Liver (tissue), 10 donors: Measurements from ENCODE around the gene RANBP17. TPM values are rescaled to one million over a fixed set of nuclear protein-coding genes. Genes with fewer than 3 reads are reported as not detected.

ENCODE experiments used
- DNase-seq: peaks from one replicate; pipeline ENCODE4 v3.0.0-alpha.2; 2017; ENCODE audit warnings: low spot score
- H3K27ac ChIP-seq, 2 donors: one replicate each; pipeline ENCODE4 v1.7.0; 2013; ENCODE audit warnings: inconsistent platforms in 2 of 2, low read length in 2 of 2, control low read depth in 1 of 2, low read depth in 1 of 2, mild to moderate bottlenecking in 1 of 2
- H3K27me3 ChIP-seq, 4 donors: one replicate each; pipeline versions ENCODE4 v1.6.1 to v1.7.0; 2013; ENCODE audit warnings: low read length in 3 of 4, inconsistent platforms in 1 of 4, mild to moderate bottlenecking in 1 of 4, moderate library complexity in 1 of 4; ENCODE audit not compliant: control insufficient read depth in 4 of 4, insufficient read depth in 4 of 4
- H3K36me3 ChIP-seq, 4 donors: one replicate each; pipeline versions ENCODE4 v1.6.1 to v1.7.0; 2013; ENCODE audit warnings: low read length in 3 of 4, mild to moderate bottlenecking in 3 of 4, low read depth in 1 of 4, moderate library complexity in 1 of 4; ENCODE audit not compliant: control insufficient read depth in 4 of 4, insufficient read depth in 3 of 4
- H3K4me1 ChIP-seq, 4 donors: one replicate each; pipeline versions ENCODE4 v1.6.1 to v1.7.0; 2013; ENCODE audit warnings: low read length in 3 of 4, mild to moderate bottlenecking in 3 of 4, moderate library complexity in 1 of 4; ENCODE audit not compliant: control insufficient read depth in 4 of 4, insufficient read depth in 4 of 4
- H3K4me3 ChIP-seq, 3 donors: one replicate each; pipeline versions ENCODE4 v1.6.1 to v1.7.0; 2013; ENCODE audit warnings: low read length in 3 of 3, control low read depth in 1 of 3, low read depth in 1 of 3, mild to moderate bottlenecking in 1 of 3
- H3K9ac ChIP-seq, 2 donors: one replicate each; pipeline ENCODE4 v1.7.0; 2013; ENCODE audit warnings: low read length in 2 of 2, mild to moderate bottlenecking in 2 of 2, moderate library complexity in 2 of 2, control low read depth in 1 of 2, low read depth in 1 of 2
- H3K9me3 ChIP-seq, 4 donors: one replicate each; pipeline versions ENCODE4 v1.6.1 to v1.7.0; 2013; ENCODE audit warnings: low read length in 3 of 4; ENCODE audit not compliant: control insufficient read depth in 4 of 4
- GABPA ChIP-seq, 2 donors: IDR thresholded peaks in 1 of 2; conservative IDR thresholded peaks in 1 of 2; 2 replicates each; pipeline ENCODE4 v1.6.1; 2016; ENCODE audit warnings: antibody characterized with exemption in 2 of 2, mild to moderate bottlenecking in 1 of 2, moderate library complexity in 1 of 2
- HNF4G ChIP-seq: IDR thresholded peaks from 2 replicates; pipeline ENCODE4 v1.6.1; 2016; ENCODE audit warnings: antibody characterized with exemption
- JUND ChIP-seq, 2 donors: IDR thresholded peaks; 2 replicates each; pipeline ENCODE4 v1.6.1; 2016; ENCODE audit warnings: antibody characterized with exemption in 2 of 2
- RAD21 ChIP-seq, 2 donors: IDR thresholded peaks; 2 replicates each; pipeline ENCODE4 v1.6.1; 2016; ENCODE audit warnings: antibody characterized with exemption in 2 of 2, mild to moderate bottlenecking in 2 of 2
- TAF1 ChIP-seq: conservative IDR thresholded peaks from 2 replicates; pipeline ENCODE4 v1.6.1; 2016; ENCODE audit warnings: antibody characterized with exemption, mild to moderate bottlenecking
- WGBS: extraction: QIAGEN DNeasy Blood & Tissue Kit; methylation state at CpG from one replicate; pipeline ENCODE4 v1.1.7; 2013; 5-methylcytosine and 5-hydroxymethylcytosine counted together
- polyA plus RNA-seq, 2 donors: library from polyadenylated mRNA; stranded (reverse) in 1 of 2; unstranded in 1 of 2; fragments of 200-250 nt in 1 of 2; fragments of >200 nt in 1 of 2; fragmentation: Nextera tagmentation in 1 of 2; extraction: Ambion mirVana in 1 of 2; gene quantifications; one replicate each; pipeline versions ENCODE4 v1.2.1 to v1.2.3, GENCODE V29; 2013 to 2015
- small RNA-seq: library from RNA; depleted of rRNA; stranded (forward); fragments of <200 nt; gene quantifications from one replicate; pipeline ENCODE3, GENCODE V24; 2014
- total RNA-seq, 2 donors: library from RNA; depleted of rRNA; stranded (reverse); fragments of >200 nt; gene quantifications; one replicate each; pipeline ENCODE4 v1.2.3, GENCODE V29; 2014
- TF ChIP-seq, protein P1 (sequence below): fragments of 150-350 bp; IDR thresholded peaks from 2 replicates; pipeline ENCODE4 v1.5.1; 2017; ENCODE audit warnings: improper control_type of control experiment, low read depth, low read length; ENCODE audit not compliant: missing input control
- TF ChIP-seq, protein P2 (sequence below): IDR thresholded peaks from 2 replicates; pipeline ENCODE4 v1.6.1; 2016; ENCODE audit warnings: antibody characterized with exemption, mild to moderate bottlenecking
- TF ChIP-seq, protein P3 (sequence below): IDR thresholded peaks from 2 replicates; pipeline ENCODE4 v1.6.1; 2016; ENCODE audit warnings: antibody characterized with exemption
- donor health status: healthy.
- donor health status: healthy.
- donor health status: healthy.
- donor health status: healthy.
- donor health status: healthy.

Gene RANBP17
- total and polyA plus RNA-seq, 4 donors = 0.83 to 10.8 (median 7.9) TPM

DNA sequence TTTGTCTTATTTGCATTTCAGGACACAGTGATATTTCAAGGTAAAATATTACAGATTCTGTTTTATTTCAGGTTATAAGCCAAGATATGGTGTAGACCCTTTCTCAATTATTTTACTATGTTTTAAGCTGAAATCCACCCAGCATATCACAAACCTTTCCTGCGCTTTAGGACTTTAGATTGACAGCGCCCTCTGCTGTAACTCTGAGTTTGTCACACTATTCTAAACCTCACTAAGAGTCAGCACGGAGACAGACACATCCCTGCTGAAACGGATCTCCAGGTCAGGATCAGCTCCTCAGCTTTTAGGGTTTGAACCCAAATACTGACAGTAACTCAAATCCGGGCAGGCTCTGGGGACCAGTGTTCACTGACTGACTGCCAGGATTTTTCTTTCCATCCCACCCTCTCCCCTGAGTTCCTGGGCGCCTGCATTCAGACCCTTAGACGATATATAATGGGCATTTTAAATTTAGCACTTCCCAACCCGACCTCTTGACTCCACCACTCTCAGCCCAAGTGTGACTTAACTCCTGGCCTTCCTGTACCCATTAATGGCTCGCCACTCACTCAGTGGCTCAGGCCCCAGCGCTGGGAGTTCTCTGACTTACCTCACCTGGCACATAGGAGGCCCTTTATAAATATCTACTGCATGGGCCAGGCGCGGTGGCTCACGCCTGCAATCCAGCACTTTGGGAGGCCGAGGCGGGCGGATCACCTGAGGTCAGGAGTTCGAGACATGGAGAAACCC lies 480.7 kb downstream of the RANBP17 start:
- 52% methylated on average over 17 of the region's 17 CpGs for WGBS
- no peak overlapping the region for H3K27ac ChIP-seq
- no peak overlapping the region for H3K4me3 ChIP-seq
- peak; percentile 79 to 84 for TF ChIP-seq RAD21 (IDR thresholded peaks at IDR 0.05)
- TF ChIP-seq TAF1 = no peak
- TF ChIP-seq, protein P1, sequence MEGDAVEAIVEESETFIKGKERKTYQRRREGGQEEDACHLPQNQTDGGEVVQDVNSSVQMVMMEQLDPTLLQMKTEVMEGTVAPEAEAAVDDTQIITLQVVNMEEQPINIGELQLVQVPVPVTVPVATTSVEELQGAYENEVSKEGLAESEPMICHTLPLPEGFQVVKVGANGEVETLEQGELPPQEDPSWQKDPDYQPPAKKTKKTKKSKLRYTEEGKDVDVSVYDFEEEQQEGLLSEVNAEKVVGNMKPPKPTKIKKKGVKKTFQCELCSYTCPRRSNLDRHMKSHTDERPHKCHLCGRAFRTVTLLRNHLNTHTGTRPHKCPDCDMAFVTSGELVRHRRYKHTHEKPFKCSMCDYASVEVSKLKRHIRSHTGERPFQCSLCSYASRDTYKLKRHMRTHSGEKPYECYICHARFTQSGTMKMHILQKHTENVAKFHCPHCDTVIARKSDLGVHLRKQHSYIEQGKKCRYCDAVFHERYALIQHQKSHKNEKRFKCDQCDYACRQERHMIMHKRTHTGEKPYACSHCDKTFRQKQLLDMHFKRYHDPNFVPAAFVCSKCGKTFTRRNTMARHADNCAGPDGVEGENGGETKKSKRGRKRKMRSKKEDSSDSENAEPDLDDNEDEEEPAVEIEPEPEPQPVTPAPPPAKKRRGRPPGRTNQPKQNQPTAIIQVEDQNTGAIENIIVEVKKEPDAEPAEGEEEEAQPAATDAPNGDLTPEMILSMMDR = peak; percentile 66
- no peaks in the 10 kb centered on the region for H3K9me3 ChIP-seq
- H3K4me1 ChIP-seq = no peaks in the 10 kb centered on the region
- no peaks in the 10 kb centered on the region for H3K36me3 ChIP-seq
- peaks cover 0 to 3% (median 0%) of the 10 kb centered on the region in 4 donors for H3K27me3 ChIP-seq
- no peak overlapping the region for H3K9ac ChIP-seq
- DNase-seq = no peak

DNA sequence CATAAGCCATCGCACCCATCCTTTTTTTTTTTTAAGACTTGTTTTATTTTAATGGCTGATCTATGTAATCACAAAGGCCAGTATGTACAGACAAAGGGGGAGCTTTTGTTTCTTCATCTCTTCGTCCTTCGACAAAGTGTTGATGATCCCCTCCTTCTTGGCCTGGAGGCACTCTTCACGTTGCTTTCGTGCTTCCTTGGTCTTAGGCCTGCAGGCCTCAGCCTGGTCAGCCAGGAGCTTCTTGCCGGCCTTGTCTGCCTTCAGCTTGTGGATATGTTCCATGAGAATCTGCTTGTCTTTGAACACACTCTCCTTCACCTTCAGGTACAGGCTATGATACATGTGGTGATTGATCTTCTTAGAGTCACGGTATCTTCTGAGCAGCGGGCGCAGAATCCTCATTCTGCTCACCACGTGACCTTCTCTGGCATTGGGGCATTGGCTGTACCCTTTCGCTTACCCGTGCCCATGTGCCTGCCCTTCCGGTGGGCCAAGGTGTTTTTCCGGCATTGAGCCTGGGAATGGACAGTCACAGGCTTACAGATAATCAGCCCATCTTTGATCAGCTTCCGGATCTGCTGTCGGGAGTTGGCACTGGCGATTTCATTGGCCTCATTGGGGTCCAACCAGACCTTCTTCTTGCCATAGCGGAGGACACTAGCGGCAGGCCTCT lies 483.3 kb downstream of the RANBP17 start:
- DNase-seq = no peak
- H3K27me3 ChIP-seq = peaks cover 0 to 2% (median 0%) of the 10 kb centered on the region in 4 donors
- no peaks in the 10 kb centered on the region for H3K9me3 ChIP-seq
- 94% methylated on average over 19 of the region's 19 CpGs for WGBS
- no peaks in the 10 kb centered on the region for H3K36me3 ChIP-seq
- no peaks in the 10 kb centered on the region for H3K4me1 ChIP-seq
- H3K27ac ChIP-seq = no peak overlapping the region
- H3K9ac ChIP-seq = no peak overlapping the region
- no peak overlapping the region for H3K4me3 ChIP-seq
- TF ChIP-seq GABPA (IDR thresholded peaks at IDR 0.05 in 1 of 2, conservative IDR thresholded peaks at IDR 0.05 in 1 of 2) (no peak), HNF4G (no peak), JUND (IDR thresholded peaks at IDR 0.05) (no peak)
- TF ChIP-seq, protein P1 = no peak
- TF ChIP-seq, protein P2, sequence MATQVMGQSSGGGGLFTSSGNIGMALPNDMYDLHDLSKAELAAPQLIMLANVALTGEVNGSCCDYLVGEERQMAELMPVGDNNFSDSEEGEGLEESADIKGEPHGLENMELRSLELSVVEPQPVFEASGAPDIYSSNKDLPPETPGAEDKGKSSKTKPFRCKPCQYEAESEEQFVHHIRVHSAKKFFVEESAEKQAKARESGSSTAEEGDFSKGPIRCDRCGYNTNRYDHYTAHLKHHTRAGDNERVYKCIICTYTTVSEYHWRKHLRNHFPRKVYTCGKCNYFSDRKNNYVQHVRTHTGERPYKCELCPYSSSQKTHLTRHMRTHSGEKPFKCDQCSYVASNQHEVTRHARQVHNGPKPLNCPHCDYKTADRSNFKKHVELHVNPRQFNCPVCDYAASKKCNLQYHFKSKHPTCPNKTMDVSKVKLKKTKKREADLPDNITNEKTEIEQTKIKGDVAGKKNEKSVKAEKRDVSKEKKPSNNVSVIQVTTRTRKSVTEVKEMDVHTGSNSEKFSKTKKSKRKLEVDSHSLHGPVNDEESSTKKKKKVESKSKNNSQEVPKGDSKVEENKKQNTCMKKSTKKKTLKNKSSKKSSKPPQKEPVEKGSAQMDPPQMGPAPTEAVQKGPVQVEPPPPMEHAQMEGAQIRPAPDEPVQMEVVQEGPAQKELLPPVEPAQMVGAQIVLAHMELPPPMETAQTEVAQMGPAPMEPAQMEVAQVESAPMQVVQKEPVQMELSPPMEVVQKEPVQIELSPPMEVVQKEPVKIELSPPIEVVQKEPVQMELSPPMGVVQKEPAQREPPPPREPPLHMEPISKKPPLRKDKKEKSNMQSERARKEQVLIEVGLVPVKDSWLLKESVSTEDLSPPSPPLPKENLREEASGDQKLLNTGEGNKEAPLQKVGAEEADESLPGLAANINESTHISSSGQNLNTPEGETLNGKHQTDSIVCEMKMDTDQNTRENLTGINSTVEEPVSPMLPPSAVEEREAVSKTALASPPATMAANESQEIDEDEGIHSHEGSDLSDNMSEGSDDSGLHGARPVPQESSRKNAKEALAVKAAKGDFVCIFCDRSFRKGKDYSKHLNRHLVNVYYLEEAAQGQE = no peak
- TF ChIP-seq, protein P3, sequence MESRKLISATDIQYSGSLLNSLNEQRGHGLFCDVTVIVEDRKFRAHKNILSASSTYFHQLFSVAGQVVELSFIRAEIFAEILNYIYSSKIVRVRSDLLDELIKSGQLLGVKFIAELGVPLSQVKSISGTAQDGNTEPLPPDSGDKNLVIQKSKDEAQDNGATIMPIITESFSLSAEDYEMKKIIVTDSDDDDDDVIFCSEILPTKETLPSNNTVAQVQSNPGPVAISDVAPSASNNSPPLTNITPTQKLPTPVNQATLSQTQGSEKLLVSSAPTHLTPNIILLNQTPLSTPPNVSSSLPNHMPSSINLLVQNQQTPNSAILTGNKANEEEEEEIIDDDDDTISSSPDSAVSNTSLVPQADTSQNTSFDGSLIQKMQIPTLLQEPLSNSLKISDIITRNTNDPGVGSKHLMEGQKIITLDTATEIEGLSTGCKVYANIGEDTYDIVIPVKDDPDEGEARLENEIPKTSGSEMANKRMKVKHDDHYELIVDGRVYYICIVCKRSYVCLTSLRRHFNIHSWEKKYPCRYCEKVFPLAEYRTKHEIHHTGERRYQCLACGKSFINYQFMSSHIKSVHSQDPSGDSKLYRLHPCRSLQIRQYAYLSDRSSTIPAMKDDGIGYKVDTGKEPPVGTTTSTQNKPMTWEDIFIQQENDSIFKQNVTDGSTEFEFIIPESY = no peak

Small RNA genes within 50 kb of the gene (small RNA-seq; reads per million reads assigned to genes)
- not detected for gene AC091980.1

Other genes with a start within 250 kb of the RANBP17 start
- gene GABRP, start 78.3 kb upstream of the RANBP17 start, total RNA-seq = under 1 TPM in 1 of 2 donors, not detected in 1; 0.08 TPM
- gene GABRP, start 78.3 kb upstream of the RANBP17 start, polyA plus RNA-seq = under 1 TPM in 1 of 2 donors, not detected in 1; 0.17 TPM